Activated T-helper 9 cell treated with anti-CD3 and anti-CD28 coated beads, Interleukin-2, amount 50 U/mL, for 16 hours (primary cell): ENCODE data around the gene FCHSD2.

Experiments used
- DNase-seq: peaks from one replicate; pipeline ENCODE4 v3.0.0-alpha.2; 2020; ENCODE audit warnings: low read depth

Gene FCHSD2

DNA sequence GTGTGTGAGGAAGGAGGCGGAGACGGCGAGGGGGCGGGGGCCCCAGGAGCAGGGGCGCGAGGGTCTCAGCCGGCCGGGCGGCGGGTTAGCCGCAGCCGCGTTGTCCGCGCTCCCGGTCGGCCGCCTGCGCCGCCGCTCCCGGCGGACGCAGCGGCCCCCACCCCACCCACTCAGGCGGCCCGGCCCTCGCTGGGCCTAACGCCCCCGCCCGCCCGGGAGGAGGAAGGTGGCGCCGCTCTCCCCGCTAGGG lies at the start of gene FCHSD2:
FCHSD2 (minus strand) TSS at position 191 of the 250 bp plus-strand sequence. CDS start 441 bp downstream, outside the sequence.
- no peak for DNase-seq

DNA sequence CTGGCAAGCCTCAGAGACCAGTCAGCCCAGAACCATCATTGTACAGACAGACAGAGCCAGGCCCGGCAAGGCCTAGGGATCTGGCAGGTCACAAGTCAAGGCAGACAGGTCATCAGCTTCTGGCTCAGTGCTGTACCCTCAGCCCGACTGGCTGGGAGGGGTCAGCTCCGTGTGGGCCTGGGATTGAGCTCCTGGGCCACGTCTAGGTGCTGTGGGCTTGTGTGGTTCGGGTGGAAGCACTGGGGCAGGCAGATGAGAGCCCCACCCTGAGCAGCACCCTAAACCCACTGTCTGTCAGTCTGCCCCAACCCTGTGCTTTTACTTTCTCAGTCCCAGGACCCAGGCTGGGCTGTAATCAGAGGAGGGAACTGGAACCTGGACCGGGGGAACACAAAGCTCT lies 49.0 kb upstream of the FCHSD2 start:
- DNase-seq: no peak

DNA sequence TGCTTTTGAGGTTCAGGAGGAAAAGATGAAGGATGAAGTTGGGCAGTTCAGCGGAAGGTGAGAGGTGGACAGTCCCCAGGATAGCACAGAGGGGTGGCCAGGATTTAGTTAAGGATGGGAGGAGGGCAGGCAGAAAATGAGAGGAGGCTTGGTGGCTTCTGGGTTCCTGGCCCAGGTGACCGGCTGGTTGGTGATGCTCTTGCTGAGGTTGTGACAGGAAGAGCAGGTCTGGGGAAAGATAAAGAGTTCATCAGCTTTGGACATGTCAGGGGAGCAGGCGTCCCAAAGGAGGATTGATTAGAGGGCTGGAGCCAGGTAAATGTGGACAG lies 48.4 kb upstream of the FCHSD2 start:
- no peak for DNase-seq

DNA sequence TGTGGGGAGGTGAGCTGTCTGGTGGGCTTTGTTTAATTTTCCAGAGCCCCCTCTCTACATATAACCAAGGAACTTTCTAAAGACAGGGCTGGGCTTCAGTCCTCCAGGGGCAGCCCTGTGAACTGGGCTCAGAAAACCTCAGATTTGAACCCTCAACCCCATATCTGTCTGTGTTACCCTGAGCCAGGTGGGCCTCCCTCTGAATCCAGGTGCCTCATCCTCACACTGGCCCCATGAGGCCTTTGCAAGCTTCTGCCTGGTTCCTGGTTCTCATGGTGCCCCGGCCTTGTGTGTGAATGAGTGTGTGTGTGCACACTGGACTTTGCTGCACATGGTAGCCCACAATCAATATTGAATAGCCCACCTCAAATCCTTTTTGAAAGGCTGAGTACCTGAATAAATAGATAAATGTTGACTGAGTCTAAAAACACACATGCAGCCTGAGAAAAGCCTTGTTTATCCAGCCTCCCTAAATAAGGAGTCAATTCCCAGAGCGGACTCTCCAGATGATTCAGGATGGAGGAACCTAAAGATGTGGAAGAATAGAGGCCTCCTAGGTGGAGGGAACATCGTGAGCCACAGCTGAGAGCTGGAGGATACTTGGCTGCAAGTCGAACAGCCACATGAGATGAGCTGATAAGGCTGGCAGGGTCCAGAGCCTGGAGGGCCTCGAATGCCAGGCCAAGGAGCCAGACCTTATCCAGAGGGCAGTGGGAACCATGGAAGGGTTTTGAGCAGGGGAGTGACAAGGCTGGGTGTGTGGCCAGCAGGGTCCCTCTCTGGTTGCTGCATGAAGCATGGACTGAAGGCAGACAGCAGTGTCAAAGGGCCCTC lies 47.8 kb upstream of the FCHSD2 start:
- no peak for DNase-seq

DNA sequence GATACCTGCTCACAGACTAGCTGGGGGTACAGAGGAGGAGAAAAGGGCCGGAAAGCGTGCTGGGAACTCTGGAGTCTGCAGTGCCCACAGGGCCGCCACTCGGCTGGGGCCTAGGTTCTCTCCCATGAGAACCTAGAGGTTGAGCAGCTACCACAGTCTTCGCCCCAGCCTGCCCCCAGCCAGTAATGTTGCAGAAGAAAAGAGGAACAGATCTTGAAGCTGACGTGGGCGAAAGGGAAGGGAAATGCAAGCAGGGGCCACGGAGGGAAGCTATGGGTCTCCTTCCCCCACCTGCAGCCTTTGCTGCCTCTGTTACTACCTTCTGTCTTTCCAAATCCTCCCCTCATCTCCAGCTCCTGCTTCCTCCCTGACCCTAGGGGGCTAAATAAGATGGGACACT lies 47.2 kb upstream of the FCHSD2 start:
- DNase-seq: no peak

DNA sequence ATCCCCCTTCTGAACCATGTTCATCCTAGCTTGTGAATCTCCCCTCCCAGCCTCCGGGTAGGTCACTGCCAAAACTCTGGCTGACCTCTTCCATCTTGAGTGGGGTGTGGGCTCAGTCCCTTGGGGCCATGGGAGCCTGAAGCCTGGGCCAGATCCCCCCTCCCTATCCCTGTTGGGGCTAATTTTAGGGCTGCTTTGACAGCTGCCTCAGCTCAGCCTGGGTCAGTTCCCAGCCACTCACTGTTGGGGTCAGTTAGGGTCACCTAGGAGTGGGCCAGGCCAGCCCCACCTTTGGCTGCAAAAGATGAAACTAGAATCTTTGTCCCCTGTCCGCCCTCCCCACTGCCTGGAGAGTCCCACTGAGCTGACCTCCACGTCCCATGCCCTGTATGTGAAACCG lies 46.2 kb upstream of the FCHSD2 start:
- no peak for DNase-seq

DNA sequence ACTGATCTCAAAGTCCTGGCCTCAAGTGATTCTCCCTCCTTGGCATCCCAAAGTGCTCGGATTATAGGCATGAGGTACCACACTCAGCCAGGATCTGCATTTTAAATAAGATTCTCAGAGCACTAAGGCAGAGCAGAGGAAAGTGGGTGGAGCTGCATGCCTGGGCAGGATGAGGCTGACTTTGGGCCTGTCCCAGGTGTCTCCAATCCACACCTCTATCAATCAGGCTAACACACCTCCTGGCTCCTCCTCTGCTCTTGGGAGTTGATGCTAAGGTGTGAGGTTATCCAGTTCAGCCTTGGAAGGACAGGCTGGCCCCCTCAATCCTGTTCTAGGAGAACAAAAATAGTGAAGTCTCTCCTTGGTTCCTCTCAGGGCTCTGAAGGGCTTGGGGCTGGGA lies 45.7 kb upstream of the FCHSD2 start:
- DNase-seq: no peak

DNA sequence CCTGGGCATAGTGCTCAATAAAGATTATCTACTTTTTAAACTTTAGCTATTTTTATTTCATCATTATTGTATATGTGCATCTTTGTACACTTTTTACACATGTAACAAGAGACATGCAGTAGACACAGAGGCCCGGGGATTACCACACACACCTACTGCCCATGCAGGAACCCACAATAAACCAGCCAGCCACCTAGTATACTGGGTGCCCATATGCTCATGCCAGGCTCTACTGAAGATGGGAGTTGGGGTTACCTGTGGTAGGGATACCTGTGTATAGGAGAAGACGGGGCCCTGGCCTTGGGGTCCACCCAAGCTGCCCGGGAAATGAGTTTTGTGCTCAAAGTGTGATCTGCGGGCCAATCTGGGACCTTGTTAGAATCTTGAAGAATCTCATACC lies 44.8 kb upstream of the FCHSD2 start:
- no peak for DNase-seq

DNA sequence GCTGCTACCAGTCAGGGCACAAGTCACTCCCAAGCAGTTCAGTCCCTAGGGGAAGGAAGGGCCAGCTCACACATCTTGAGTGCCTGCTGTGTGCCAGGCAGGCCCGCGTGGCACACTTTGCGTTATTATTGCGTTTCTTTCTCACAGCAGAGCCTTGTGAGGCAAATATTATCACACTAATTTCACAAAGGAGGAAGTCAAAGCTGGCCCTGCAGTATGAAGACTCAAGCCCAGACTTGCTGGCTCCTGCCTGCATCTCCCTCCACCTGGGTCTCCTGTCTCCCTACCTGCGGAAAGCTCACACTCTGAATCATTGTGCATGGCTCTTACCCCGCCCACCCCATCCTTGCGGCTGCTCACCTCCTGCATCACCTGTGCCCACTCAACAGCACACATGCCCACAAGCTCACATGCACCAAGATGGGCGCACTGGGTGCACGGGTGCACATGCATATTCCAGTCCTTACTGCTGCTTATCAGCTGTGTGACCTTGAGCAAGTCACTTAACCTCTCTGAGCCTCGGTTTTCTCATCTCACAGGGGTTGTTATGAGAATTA lies 44.3 kb upstream of the FCHSD2 start:
- DNase-seq: no peak

DNA sequence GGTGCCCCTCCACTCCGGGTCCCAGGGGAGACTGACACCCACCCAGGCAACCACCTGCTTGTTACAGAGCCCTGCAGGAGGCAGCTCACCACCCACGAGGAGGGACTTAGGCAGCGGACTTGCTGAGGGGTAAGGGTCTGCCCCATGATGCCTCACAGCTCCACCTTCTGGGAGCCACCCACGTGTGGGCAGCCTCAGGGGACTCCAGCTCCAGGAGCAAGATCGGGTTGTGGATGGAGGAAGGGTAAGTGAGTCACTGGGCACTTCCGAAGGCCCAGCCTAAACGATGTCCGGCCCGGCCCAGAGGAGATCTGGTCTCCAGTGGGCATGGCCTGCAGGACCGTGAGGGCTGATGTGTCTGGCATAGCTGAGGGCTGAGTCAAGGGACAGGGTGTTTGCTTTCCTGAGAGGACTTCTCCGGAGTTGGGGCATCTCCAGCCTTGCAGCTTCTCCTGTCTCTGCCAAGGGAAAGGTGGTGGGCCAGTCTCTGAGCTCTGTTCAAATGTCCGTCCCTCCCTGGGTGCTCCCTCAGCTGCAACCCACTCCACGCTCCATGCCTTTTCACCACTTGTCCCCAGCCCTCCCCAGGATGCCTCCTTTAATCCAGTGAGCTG lies 43.7 kb upstream of the FCHSD2 start:
- no peak for DNase-seq

DNA sequence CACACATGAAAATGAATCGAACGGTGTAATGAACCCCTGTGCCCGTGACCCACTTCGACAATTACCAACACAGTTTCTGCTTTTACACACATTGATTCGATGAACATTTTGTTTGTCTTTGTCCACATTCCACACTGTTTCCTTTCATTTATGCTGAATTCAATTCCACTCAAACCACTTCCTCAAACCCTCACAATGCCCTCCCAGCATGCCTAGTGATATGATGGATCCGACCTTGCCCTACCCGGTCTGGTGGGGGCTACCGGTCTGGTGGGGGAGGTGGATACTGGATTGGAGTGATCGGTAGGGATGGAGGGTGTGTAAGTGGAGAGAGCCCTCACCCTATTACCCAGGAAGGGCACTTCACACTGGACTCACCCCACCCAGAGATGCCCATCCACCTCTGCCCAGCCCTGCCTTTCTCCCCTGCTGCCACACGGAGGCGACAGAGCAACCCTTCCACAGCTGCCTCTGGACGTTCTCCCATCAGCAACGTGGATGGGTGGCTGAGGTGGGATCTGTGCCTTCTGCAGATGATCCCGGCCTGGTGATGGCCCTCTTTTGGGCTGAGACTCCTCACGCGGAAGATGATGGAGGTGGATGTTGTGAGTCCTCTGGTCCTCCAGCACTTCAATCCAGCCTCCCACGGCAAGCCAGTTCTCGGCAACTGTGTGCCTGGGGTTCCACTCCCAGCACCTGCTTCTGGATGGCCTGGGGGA lies 43.0 kb upstream of the FCHSD2 start:
- peak; percentile 19 for DNase-seq

DNA sequence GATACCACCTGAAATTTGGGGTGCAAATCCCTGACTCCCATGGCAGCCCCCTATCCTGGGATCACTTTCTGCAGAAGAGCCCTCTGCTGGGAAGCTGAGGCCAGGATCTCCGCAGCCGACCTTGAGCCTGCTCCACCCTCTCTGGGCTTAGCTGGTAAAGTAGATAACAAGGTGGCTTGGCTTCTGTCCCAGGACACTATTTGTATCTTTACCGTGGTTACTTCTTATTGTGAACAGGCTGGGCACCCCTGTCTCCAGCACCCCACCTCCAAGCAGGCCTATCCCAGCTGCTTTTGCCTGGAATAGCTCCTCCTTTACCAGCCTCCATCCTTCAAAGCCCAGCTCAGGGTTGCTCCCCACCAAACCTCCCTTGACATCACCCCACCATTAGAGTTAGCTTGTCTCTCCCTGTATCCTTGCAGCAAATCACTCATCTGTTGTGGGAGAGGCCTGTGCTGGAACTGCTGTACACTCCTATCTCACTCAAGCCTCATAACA lies 40.8 kb upstream of the FCHSD2 start:
- no peak for DNase-seq

DNA sequence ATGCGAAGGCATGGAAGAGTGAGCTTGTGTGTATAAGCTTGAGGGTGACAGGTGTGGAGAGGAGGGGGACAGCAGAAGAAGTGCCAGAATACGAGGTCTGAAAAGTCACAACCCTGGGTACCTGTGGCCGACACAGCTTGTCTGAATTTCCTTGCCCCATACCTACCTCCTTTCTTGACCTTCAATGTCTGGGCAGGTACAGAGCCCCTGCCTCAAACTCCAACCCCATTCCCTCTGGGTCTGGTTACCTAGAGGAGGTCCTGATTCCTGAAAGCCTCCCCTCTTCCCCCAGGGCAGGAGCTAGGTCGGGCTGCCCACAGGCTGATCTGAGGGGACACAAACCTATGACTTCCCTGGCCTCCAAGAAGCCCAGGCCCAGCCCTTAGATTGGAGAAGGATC lies 36.6 kb upstream of the FCHSD2 start:
- no peak for DNase-seq

DNA sequence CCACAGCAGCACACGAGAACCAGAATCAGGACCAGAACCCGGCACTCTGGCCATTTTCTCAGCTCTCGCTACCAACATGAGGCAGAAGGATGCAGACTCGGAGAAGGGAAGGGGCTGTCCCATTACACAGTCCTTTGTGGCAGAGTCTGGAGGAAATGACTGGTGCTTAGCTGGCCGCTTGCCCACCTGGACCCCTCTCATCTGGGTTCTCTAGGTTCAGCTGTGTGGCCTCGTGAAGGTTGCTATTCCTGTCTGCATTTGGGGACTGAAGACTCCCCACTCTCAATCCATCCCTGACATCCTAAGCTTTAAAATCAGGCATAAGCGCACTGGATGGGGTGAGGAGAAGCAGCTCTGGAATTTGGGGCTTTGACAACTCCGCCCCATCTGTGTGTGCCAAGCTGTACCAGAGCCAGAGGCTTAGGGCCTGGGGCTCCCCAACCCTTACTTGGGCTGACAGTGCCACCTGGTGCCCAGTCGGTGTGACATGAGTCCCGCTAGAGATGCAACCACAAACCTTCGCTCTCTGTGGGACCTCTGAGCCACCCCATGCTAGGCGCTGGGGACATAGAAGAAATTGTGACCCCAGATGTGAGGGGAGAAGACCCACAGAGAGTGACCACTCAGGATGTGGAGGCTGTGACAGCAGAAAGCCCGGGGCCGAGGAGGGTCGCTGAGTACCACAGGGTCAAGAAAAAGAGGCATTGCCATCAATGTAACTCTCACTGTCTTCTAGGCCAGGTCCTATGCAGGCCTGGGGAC lies 35.8 kb upstream of the FCHSD2 start:
- DNase-seq: peak; percentile 63

DNA sequence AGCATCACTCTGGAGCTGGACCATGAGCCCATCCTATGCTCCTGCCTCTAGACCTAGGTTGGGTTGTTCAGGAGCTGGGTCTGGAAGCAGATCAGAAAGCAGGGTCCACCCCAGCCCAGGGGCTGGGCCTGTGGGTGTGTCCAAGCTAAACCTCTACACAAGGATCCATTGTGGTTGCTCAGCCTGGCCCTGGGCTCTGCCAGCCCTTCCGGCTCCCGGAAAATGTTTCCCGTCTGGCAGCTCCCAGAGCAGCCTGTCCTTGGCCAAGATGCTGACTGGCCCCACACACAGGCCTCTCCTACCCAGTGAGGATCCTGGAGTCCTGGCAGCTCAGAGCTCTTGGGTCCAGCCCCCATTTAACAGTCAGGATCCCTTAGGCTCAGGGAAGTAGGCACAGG lies 35.3 kb upstream of the FCHSD2 start:
- no peak for DNase-seq

DNA sequence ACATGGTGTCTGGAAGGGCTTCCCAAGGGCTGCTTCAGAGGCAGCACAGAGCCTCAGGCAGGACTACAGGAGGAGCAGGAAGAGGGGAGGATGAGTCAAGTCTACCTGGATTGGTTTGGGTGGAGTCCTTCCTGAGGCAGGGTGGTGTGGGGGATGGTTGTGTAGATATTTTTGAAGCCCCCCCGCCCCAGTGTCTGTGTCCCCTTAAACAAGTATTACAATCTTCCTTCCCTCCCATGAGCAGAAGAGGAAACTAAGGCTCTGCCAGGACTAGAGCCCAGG lies 34.7 kb upstream of the FCHSD2 start:
- DNase-seq: no peak

DNA sequence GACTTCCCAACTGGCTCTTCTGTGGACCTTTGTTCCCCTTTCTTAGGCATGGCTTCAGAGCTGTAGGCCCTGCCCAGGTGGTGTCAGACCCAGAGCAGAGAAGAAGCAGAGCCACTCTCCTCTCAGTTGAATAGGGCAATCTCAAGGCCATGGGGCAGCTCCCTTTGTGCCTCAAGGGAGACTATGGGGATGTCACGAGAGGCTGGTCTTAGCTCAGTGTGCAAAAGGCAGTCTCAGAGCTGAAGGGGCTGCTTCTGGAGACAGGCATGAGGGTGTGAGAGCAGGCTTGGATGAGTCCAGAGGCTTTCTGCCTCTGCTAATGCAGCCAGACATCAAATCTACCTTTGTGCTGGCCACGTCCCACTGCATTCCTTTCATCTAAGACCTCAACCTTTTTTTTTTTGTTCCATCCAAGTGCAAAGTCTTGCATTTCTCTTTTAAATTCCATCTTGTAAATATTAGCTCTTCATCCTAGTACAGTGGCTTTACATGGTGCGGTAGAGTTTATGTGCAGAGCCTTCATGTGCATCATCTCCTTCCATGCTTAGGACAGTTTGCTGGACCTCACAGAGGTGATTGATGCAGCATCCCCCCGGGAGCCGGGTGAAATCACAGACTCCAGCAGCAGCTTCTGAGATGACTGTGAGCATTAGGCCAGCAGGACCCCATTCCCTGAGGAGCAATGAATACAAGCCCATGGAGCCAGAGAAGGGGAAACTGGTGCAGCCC lies 34.2 kb upstream of the FCHSD2 start:
- no peak for DNase-seq

DNA sequence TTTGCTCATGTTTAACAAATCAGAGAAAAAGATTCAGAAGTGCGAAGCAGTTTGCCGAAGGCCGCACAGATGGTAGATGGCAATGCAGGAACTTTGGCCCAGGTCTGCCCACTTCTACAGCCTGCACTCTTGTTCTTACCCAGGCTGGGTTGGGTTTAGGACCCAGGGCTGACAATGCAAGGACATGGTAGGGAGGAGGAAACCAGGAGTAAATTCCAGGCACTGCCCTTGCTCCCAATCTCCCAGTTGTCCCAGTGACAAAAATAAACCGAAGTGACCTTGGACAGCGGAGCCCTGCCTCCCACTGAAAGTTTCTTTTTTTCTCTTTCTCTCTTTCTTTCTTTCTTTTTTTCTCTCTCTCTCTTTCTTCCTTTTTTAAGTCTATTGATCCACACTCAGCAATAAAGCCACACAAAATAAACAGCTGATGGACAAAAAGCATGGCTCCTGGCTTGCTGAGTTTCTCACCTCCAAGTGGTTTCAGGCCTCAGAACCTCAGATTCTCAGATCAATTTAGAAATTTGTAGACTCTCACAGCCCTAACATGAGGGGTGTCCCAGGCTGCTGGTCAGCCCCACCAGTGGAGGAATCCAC lies 33.5 kb upstream of the FCHSD2 start:
- no peak for DNase-seq

DNA sequence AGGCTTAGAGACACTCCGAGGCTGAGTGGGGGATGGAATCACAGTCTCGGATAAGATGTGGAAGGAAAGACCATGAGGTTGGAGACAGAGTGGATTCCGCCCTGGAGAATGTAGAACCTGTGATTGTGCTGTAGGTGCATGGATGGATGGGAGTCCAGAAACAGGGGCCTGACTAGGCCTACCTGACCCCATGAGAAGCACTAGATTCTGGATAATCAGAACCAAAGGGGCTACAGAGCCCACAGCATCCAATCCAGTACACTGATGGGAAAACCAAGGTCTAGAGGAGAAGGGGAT lies 32.3 kb upstream of the FCHSD2 start:
- DNase-seq: no peak

DNA sequence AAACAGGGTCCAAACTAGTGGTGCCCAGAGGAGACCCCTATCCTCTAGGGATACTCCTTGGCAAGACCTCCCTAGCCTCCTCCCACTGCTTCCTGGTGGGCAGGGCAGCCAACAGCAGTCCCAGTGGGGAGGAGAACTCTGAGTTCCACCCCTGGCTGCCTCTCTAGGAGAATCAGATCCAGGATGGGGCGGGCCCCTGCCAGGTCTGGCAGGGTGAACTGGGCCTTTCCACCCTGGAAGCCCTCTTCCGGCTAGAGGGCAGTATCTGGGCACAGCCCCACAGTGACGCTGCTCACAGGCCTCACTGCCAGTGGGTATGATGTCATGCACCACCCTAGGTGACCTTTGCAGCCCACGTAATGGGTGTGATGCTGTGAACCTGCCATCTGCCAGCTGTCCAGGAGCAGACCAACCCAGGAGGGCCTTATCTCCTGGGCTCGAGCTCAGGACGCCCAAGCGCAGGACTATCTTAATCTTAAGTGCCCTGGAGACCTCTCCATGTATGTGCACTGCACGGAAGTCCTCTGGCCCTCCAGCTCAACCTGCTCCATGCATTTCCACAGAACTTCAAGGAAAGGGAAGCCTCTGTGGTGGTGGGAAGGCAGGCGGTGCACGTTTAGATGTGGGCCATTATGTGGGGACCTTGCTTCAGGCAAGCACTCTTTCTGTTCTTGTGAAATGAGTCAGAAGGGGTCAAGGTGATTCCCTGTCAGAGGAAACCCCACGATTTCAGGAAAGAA lies 31.8 kb upstream of the FCHSD2 start:
- DNase-seq: no peak
